ENCODE results near the gene SLC25A39.

SLC25A39 gene

DNA sequence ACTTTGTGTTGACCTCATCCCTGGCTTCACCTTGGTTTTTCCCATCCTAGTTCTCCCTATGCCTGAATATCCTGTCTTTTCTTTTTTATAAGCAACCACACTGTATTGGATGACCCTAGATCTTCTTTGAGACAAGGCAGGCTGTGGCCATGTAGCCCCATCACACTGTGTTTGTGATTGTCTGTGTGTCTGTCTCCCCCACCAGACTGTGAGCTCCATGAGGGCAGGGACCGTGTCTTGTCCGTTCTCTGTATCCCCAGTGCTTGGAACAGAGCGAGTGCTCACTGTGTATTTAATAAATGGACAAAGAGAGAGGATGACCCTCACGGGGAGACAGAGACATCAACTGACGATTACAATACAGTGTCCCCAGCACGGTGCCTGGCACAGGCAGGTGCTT is 7.1 kb downstream of the SLC25A39 start:
- peaks cover 30% of the 10 kb centered on the region for H3K36me3 ChIP-seq (ENCODE audit: insufficient read depth, low read length)
- no peaks in the 10 kb centered on the region for H3K4me1 ChIP-seq (ENCODE audit: insufficient read depth, low read length)
- H3K27me3 ChIP-seq (ENCODE audit: control insufficient read depth in 1 of 2, insufficient read depth in 2 of 2, low read length in 2 of 2): peaks cover 23 to 48% of the 10 kb centered on the region in 2 donors
- no peak overlapping the region for H3K27ac ChIP-seq (ENCODE audit: low read depth, low read length)
- no peaks in the 10 kb centered on the region for H3K9me3 ChIP-seq (ENCODE audit: low read length)
- no peak overlapping the region for H3K9ac ChIP-seq (ENCODE audit: low read length)
- no peak overlapping the region for H3K4me3 ChIP-seq (ENCODE audit: low read depth in 1 of 2, low read length in 2 of 2)

DNA sequence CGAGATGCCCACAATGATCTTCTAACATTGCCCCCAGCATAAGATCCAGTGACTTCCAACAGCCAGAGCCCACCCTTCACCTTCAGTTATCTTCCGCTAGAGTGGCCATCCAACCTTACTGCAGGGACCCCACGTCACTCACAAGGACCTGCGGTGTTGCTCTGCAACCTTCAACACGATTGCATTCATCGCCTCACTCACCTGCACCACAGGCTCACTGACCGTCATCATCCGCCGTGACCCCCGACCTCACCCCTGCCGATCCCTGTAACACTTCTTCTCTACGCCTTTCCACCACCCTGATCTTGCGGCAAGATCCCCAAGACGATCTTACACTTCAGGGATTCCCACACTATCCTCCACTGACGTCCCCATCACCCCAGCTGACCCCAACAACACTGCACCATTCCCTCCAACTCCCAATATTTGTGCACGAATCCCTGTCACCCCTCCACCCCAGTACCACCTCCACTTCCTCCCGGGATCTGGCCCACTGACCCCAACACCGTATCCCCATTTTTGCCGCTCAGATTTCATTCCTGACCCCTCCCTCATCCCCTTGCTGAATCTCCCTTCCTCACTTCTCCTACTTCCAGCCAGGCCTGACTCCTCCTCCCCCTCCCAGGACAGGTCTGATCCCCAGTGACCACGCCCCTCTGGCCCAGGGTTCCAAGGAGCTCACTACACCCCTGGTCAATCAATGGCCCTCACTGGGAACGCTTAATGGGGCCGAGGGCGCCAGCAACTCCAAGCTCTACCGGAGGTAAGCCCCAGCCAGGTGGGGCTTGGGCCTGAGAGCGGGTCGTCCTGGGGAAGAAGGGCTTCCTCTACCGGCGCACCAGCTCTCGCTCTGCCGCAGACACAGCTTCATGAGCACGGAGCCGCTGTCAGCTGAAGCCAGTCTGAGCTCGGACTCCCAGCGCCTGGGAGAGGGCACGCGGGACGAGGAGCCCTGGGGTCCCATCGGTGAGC is 8.6 kb downstream of the SLC25A39 start:
- H3K36me3 ChIP-seq (ENCODE audit: insufficient read depth, low read length): peaks cover 16% of the 10 kb centered on the region
- no peaks in the 10 kb centered on the region for H3K9me3 ChIP-seq (ENCODE audit: low read length)
- no peak overlapping the region for H3K27ac ChIP-seq (ENCODE audit: low read depth, low read length)
- H3K9ac ChIP-seq (ENCODE audit: low read length): no peak overlapping the region
- peaks cover 23 to 48% of the 10 kb centered on the region in 2 donors for H3K27me3 ChIP-seq (ENCODE audit: control insufficient read depth in 1 of 2, insufficient read depth in 2 of 2, low read length in 2 of 2)
- H3K4me1 ChIP-seq (ENCODE audit: insufficient read depth, low read length): no peaks in the 10 kb centered on the region
- H3K4me3 ChIP-seq (ENCODE audit: low read depth in 1 of 2, low read length in 2 of 2): no peak overlapping the region

DNA sequence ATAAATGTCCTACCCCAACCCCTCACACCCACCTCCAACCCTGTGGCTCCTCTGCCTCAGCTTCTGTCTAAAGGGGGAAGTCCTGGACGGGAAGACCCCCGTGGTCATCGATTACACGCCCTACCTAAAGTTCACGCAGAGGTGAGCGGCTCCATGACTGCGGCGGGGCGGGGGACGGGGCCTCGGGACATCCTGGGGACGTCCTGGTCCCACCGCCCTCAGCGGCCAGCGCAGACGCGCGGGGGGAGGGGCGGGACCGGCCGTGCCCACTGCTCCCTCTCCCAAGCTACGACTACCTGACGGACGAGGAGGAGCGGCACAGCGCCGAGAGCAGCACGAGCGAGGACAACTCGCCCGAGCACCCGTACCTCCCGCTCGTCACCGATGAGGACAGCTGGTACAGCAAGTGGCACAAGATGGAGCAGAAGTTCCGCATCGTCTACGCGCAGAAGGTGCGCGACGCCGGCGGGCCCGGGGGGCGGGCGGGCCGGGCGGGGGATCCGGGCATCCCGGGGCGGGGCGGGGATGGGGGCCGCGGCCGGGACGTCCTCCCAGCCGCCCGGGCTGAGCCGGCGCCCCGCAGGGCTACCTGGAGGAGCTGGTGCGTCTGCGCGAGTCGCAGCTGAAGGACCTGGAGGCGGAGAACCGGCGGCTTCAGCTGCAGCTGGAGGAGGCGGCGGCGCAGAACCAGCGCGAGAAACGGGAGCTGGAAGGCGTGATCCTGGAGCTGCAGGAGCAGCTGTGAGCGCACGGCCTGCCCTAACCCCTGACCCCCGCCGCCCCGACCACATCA is 9.6 kb downstream of the SLC25A39 start:
- Histone ChIP-seq H3K9ac (ENCODE audit: low read length) (no peak overlapping the region), H3K27ac (ENCODE audit: low read depth, low read length) (no peak overlapping the region), H3K4me3 (ENCODE audit: low read depth in 1 of 2, low read length in 2 of 2) (peak overlapping the region in 1 of 2 donors; percentile 11), H3K9me3 (ENCODE audit: low read length) (no peaks in the 10 kb centered on the region), H3K4me1 (ENCODE audit: insufficient read depth, low read length) (no peaks in the 10 kb centered on the region), H3K36me3 (ENCODE audit: insufficient read depth, low read length) (peaks cover 7% of the 10 kb centered on the region), H3K27me3 (ENCODE audit: control insufficient read depth in 1 of 2, insufficient read depth in 2 of 2, low read length in 2 of 2) (peaks cover 23 to 48% of the 10 kb centered on the region in 2 donors)

DNA sequence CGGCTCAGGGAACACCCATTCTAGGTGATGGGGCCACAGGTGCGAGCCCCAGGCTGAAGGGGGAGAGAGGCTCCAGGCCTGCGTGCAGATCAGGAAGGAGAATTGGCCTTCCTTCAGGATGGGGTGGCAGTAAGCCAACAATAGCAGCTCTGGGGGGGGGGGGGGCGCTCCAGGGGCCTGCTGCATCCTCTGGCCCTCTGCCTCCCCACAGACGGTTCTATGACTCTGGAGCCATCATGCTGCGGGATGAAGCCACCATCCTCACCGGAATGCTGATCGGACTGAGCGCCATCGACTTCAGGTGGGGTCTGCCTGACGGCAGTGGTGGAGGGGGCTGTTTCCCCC is 10.1 kb downstream of the SLC25A39 start:
- Histone ChIP-seq H3K4me1 (ENCODE audit: insufficient read depth, low read length) (no peaks in the 10 kb centered on the region), H3K9ac (ENCODE audit: low read length) (no peak overlapping the region), H3K36me3 (ENCODE audit: insufficient read depth, low read length) (peaks cover under 1% of the 10 kb centered on the region), H3K27ac (ENCODE audit: low read depth, low read length) (no peak overlapping the region), H3K27me3 (ENCODE audit: control insufficient read depth in 1 of 2, insufficient read depth in 2 of 2, low read length in 2 of 2) (peaks cover 23 to 48% of the 10 kb centered on the region in 2 donors), H3K9me3 (ENCODE audit: low read length) (no peaks in the 10 kb centered on the region), H3K4me3 (ENCODE audit: low read depth in 1 of 2, low read length in 2 of 2) (peak overlapping the region in 1 of 2 donors; percentile 11)

DNA sequence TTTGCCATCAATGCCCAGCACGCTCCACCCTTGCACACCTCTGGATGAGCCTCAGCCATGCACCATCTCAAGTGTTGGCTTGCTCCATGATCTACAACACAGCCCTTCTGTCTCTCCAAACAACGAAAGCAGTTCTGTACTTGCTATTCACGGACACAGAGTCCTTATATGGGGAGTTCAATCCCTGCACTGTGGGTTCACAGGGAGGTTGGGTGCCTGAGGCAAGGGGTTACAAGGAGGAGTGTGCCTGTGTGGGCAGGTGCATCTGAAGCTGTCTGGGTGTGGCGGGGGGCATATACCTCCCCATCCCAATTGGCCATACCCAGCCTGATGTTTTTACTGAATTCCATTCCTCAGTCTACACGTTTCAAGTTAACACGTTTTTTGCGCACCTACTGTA is 10.6 kb downstream of the SLC25A39 start:
- H3K36me3 ChIP-seq (ENCODE audit: insufficient read depth, low read length): no peaks in the 10 kb centered on the region
- H3K9ac ChIP-seq (ENCODE audit: low read length): no peak overlapping the region
- H3K4me1 ChIP-seq (ENCODE audit: insufficient read depth, low read length): no peaks in the 10 kb centered on the region
- H3K27ac ChIP-seq (ENCODE audit: low read depth, low read length): no peak overlapping the region
- no peak overlapping the region for H3K4me3 ChIP-seq (ENCODE audit: low read depth in 1 of 2, low read length in 2 of 2)
- H3K9me3 ChIP-seq (ENCODE audit: low read length): no peaks in the 10 kb centered on the region
- H3K27me3 ChIP-seq (ENCODE audit: control insufficient read depth in 1 of 2, insufficient read depth in 2 of 2, low read length in 2 of 2): peaks cover 23 to 50% of the 10 kb centered on the region in 2 donors

DNA sequence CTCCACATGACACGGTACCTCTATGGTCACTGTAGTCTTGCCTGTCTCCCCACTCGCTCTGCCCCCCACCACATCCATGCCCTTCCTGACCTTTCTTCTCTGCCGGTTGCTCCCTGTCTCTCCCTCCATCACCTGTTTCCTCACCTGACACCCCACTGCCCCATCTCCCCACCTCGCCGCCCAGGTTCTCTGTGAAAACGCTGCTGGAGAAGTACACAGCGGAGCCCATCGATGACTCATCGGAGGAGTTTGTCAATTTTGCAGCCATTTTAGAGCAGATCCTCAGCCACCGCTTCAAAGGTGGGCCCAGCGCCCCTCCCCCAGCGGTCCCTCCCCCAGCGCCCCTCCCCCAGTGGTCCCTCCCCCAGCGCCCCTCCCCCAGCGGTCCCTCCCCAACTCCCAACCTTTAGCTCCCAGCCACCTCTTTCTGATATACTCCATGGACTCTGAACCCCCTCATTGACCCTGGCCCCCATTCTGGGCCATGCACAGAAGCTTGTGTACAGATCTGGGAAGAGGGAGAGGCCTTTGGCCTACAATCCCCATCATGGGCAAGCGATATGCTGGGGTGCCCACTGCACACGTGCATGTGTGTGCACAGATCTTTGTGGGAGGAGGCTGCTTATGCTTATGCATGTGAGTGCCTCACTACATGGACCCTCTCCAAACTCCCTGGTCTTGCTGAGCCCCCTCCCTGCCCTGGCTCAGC is 12.1 kb downstream of the SLC25A39 start:
- Histone ChIP-seq H3K9ac (ENCODE audit: low read length) (no peak overlapping the region), H3K27me3 (ENCODE audit: control insufficient read depth in 1 of 2, insufficient read depth in 2 of 2, low read length in 2 of 2) (peaks cover 21 to 51% of the 10 kb centered on the region in 2 donors), H3K27ac (ENCODE audit: low read depth, low read length) (no peak overlapping the region), H3K9me3 (ENCODE audit: low read length) (no peaks in the 10 kb centered on the region), H3K4me3 (ENCODE audit: low read depth in 1 of 2, low read length in 2 of 2) (no peak overlapping the region), H3K36me3 (ENCODE audit: insufficient read depth, low read length) (no peaks in the 10 kb centered on the region), H3K4me1 (ENCODE audit: insufficient read depth, low read length) (peaks cover 3% of the 10 kb centered on the region)

DNA sequence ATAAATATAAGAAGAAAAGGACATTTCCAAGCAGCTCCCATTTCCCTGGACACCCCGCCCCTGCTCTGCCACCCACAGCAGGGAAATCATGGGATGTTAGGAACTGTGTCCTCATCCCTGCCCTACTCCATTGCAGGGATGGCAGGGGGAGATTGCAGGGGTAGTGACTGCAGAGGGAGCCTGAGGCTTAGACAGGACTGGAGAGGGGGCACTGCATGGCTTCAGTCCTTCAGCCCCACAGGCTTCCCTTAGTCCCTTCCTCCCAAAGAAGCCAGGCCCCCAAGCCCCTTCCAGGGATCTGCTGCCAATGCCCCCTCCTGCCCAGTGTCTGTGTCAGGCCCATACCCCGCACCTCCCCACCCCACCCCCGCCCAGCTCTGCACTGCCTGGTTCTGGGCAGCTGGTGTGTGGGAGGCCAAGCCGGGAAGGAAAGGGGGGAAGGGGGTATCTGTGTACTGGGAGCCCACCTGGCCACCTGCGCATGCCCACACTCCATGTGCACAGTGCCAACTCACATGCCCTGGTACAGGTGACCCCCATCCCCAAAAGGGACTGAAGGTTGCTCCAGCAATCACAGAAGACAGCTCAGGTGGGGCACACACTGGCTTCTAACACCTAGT is 13.0 kb downstream of the SLC25A39 start:
- Histone ChIP-seq H3K36me3 (ENCODE audit: insufficient read depth, low read length) (no peaks in the 10 kb centered on the region), H3K4me1 (ENCODE audit: insufficient read depth, low read length) (peaks cover 8% of the 10 kb centered on the region), H3K27me3 (ENCODE audit: control insufficient read depth in 1 of 2, insufficient read depth in 2 of 2, low read length in 2 of 2) (peaks cover 13 to 48% of the 10 kb centered on the region in 2 donors), H3K9me3 (ENCODE audit: low read length) (no peaks in the 10 kb centered on the region), H3K9ac (ENCODE audit: low read length) (no peak overlapping the region), H3K27ac (ENCODE audit: low read depth, low read length) (no peak overlapping the region), H3K4me3 (ENCODE audit: low read depth in 1 of 2, low read length in 2 of 2) (no peak overlapping the region)

DNA sequence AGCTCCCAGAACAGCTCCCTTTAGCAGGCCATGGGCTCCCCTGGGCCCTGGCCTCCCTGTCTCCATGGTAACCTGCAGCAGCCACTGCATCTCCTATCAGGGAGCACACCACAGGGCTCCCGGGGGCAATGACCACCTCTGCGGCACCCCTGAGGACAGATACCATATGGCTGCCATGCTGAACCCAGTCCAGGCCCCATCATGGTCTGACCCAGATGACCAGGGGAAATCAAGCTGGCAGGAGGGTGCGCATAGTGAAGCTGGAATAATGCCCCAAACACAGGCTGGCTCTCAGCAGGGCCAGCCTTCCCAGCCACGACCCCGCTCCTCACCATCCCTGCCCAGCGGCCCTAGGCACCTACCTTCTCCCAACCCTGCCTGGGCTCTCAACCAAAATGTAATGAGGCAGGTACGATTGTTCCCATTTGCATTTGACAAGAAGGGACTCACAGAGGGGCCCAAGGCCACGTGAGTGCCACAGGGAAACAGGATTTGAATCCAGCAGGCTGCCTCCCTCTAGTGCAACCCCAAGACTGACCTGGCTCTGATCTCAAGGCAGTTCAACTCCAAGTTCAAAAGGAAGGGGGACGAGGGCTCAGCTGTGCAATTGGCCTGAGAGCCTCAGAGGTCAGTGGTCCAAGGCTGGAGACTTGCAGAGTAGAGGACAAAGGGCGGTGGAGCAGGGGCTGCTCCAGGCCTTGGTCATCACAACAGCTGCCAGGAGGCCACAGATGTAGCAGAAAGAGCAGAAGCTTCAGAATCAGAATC is 13.8 kb downstream of the SLC25A39 start:
- no peaks in the 10 kb centered on the region for H3K36me3 ChIP-seq (ENCODE audit: insufficient read depth, low read length)
- H3K9ac ChIP-seq (ENCODE audit: low read length): no peak overlapping the region
- peaks cover 8% of the 10 kb centered on the region for H3K4me1 ChIP-seq (ENCODE audit: insufficient read depth, low read length)
- H3K27ac ChIP-seq (ENCODE audit: low read depth, low read length): no peak overlapping the region
- no peaks in the 10 kb centered on the region for H3K9me3 ChIP-seq (ENCODE audit: low read length)
- H3K4me3 ChIP-seq (ENCODE audit: low read depth in 1 of 2, low read length in 2 of 2): no peak overlapping the region
- H3K27me3 ChIP-seq (ENCODE audit: control insufficient read depth in 1 of 2, insufficient read depth in 2 of 2, low read length in 2 of 2): peaks cover 4 to 39% of the 10 kb centered on the region in 2 donors

DNA sequence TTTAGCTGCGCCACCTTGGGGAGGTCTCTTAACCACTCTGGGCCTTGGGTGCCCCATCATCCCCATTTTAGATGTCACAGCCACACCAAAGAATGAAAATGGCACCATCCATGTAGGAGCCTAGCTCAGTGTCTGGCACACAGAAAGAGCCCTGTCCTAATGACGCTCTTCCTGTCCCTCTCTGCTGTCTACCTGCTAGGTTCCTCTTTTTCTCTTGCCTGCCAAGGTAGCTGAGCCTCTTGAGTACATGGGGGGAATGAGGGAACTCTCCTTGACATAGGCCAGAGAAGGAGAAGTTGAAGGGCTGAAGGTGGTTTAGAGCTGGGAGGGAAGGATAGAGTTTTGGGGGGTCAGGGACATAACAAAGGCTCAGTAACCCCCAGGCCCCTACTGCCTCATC is 14.4 kb downstream of the SLC25A39 start:
- no peak overlapping the region for H3K4me3 ChIP-seq (ENCODE audit: low read depth in 1 of 2, low read length in 2 of 2)
- H3K4me1 ChIP-seq (ENCODE audit: insufficient read depth, low read length): peaks cover 8% of the 10 kb centered on the region
- peaks cover 0 to 34% of the 10 kb centered on the region in 2 donors for H3K27me3 ChIP-seq (ENCODE audit: control insufficient read depth in 1 of 2, insufficient read depth in 2 of 2, low read length in 2 of 2)
- no peaks in the 10 kb centered on the region for H3K36me3 ChIP-seq (ENCODE audit: insufficient read depth, low read length)
- H3K9me3 ChIP-seq (ENCODE audit: low read length): no peaks in the 10 kb centered on the region
- H3K9ac ChIP-seq (ENCODE audit: low read length): no peak overlapping the region
- H3K27ac ChIP-seq (ENCODE audit: low read depth, low read length): no peak overlapping the region

DNA sequence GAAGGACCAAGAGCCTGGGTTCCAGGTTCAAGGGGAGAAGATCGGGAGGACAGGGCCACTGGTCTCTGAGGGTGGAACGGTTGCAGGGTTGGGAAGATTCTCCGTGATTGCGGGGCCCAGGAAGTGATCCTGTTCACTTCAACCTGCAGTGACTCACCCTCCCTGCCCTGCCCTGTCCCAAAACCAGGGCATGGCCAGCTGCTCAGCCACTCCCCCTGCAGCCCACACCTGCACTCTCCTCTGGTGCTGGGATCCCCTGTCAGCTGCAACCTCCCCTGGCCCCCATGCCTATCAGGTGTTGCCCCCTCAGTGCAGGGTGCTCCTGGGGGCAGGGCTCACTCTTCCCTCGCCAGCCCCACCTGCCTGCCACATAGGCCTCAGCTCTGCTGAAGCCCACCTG is 15.2 kb downstream of the SLC25A39 start:
- Histone ChIP-seq H3K27ac (ENCODE audit: low read depth, low read length) (no peak overlapping the region), H3K4me3 (ENCODE audit: low read depth in 1 of 2, low read length in 2 of 2) (no peak overlapping the region), H3K36me3 (ENCODE audit: insufficient read depth, low read length) (no peaks in the 10 kb centered on the region)

More for the DNA sequence above, 15.2 kb downstream of the SLC25A39 start:
- H3K9ac ChIP-seq (ENCODE audit: low read length): no peak overlapping the region
- peaks cover 0 to 28% of the 10 kb centered on the region in 2 donors for H3K27me3 ChIP-seq (ENCODE audit: control insufficient read depth in 1 of 2, insufficient read depth in 2 of 2, low read length in 2 of 2)
- peaks cover 8% of the 10 kb centered on the region for H3K4me1 ChIP-seq (ENCODE audit: insufficient read depth, low read length)
- no peaks in the 10 kb centered on the region for H3K9me3 ChIP-seq (ENCODE audit: low read length)
